GM10248 (cell line): Measurements from ENCODE around the gene DEPDC1B.
"Not testable (repeated sequence)": the region's sequence is repeated elsewhere in the genome, so short reads cannot be mapped to it uniquely, and the experiment has no call there.

Experiments
- CTCF ChIA-PET: fragments of 300-600 bp; sonication (Branson Sonifier 250); formaldehyde crosslinking; extraction: SDS; loops from one replicate; lab custom pipeline; 2021; ENCODE audit warnings: antibody characterized with exemption; lab: Yijun Ruan, JAX
- POLR2A ChIA-PET: fragments of 350-650 bp; sonication (Branson Sonifier 250); formaldehyde crosslinking; extraction: SDS; loops from one replicate; lab custom pipeline; 2020; ENCODE audit warnings: antibody characterized with exemption; lab: Yijun Ruan, JAX
- DNase-seq: peaks from one replicate; pipeline ENCODE4 v3.0.0; 2012; ENCODE audit errors: extremely low spot score
- CTCF ChIP-seq: IDR thresholded peaks from 2 replicates; pipeline ENCODE4 v1.5.1; 2012; ENCODE audit warnings: mild to moderate bottlenecking, low read depth; ENCODE audit errors: extremely low read depth, missing control alignments, control extremely low read depth

The DEPDC1B gene

GRCh38 chr5:60687927-60688720 lies 11.8 kb downstream of the DEPDC1B start:
- ChIA-PET CTCF (interaction anchor here (0.8 to 6.3 kb wide), 15 partner anchors 9 to 888 kb away, joined by 3 to 72 read pairs (median 4); partner anchors contain the start of gene DEPDC1B), POLR2A (no interaction called here)
- TF ChIP-seq CTCF, result peak; percentile 19
- peak; percentile 34 for DNase-seq

- DNase-seq, result no peak
- ChIA-PET POLR2A (no interaction called here), CTCF (interaction anchor here (0.8 to 6.3 kb wide), 6 partner anchors 8 to 876 kb away, joined by 3 to 72 read pairs (median 5); partner anchors contain the start of gene DEPDC1B)
- TF ChIP-seq CTCF, result no peak
These were observed 13.8 kb downstream of the DEPDC1B start for GRCh38 chr5:60686157-60686556.

- ChIA-PET POLR2A (no interaction called here), CTCF (interaction anchor here (0.8 to 6.3 kb wide), 4 partner anchors 11 to 17 kb away, joined by 3 to 72 read pairs (median 6); partner anchors contain the start of gene DEPDC1B)
- DNase-seq, result no peak
- no peak for TF ChIP-seq CTCF
These were observed 14.3 kb downstream of the DEPDC1B start for GRCh38 chr5:60685700-60686099.

- ChIA-PET POLR2A (no interaction called here), CTCF (interaction anchor here (0.8 to 1.7 kb wide), 4 partner anchors 14 to 875 kb away, joined by 3 to 7 read pairs (median 4); partner anchors contain the start of gene DEPDC1B)
- TF ChIP-seq CTCF, result no peak
- no peak for DNase-seq
These were observed 14.9 kb downstream of the DEPDC1B start for GRCh38 chr5:60685028-60685427.

GRCh38 chr5:60682007-60682406 lies 18.0 kb downstream of the DEPDC1B start:
- POLR2A ChIA-PET, DNase-seq, CTCF ChIA-PET: not testable (repeated sequence)

- POLR2A ChIA-PET, result no interaction called here
- DNase-seq, result no peak
- CTCF ChIA-PET, result interaction anchor here (1.2 to 3.9 kb wide), 4 partner anchors 9 to 870 kb away, joined by 3 to 25 read pairs (median 14); partner anchors contain the start of gene DEPDC1B
- no peak for TF ChIP-seq CTCF
These were observed 20.1 kb downstream of the DEPDC1B start for GRCh38 chr5:60679816-60680215.

- peak; percentile 35 for DNase-seq
- peak; percentile 50 for TF ChIP-seq CTCF
- POLR2A ChIA-PET, result no interaction called here
- CTCF ChIA-PET, result interaction anchor here (0.8 to 3.9 kb wide), 13 partner anchors 8 to 980 kb away, joined by 3 to 25 read pairs (median 3); partner anchors contain the start of gene DEPDC1B
These were observed 21.9 kb downstream of the DEPDC1B start for GRCh38 chr5:60677850-60678664.
